Lower lobe of right lung (tissue), 2 donors: ENCODE measurements around the gene NCKAP1. TPM values are rescaled to one million over a fixed set of nuclear protein-coding genes. Genes with fewer than 3 reads are reported as not detected.

Experiments used
- ATAC-seq, 2 donors: fragments of 200-7000 bp; cut with Tn5 transposase; one replicate each; pipeline ENCODE4 v1.9.1; 2020 to 2022; ENCODE audit warnings: mild to moderate bottlenecking in 2 of 2, moderate library complexity in 2 of 2
- DNase-seq: peaks from one replicate; pipeline ENCODE4 v3.0.0-alpha.2; 2020
- H3K27ac ChIP-seq: fragments of 200-600 bp; one replicate; pipeline ENCODE4 v1.8.0; 2022
- H3K27me3 ChIP-seq: fragments of 200-600 bp; one replicate; pipeline ENCODE4 v1.8.0; 2022; ENCODE audit warnings: low read depth
- H3K36me3 ChIP-seq: fragments of 200-600 bp; one replicate; pipeline ENCODE4 v1.8.0; 2022; ENCODE audit warnings: mild to moderate bottlenecking
- H3K4me1 ChIP-seq: fragments of 200-600 bp; one replicate; pipeline ENCODE4 v1.8.0; 2022
- H3K4me3 ChIP-seq: fragments of 200-600 bp; one replicate; pipeline ENCODE4 v1.8.0; 2022; ENCODE audit warnings: mild to moderate bottlenecking
- H3K9me3 ChIP-seq: fragments of 200-600 bp; one replicate; pipeline ENCODE4 v1.8.0; 2022
- intact Hi-C: fragments of 100-400 bp; cut with DNase I; formaldehyde crosslinking; loops from one replicate; pipeline ENCODE4 v1.11.0; 2022
- total RNA-seq: library from RNA; stranded (reverse); fragmentation: NEBNext Ultra II Directional; extraction: Animal tissue kit (Norgen Biotek cat#: 25700); gene quantifications from one replicate; pipeline ENCODE4 v1.2.1, GENCODE V29; 2021
- TF ChIP-seq, protein P1 (sequence below): fragments of 200-600 bp; IDR thresholded peaks from one replicate; pipeline ENCODE4 v1.8.0; 2022; ENCODE audit warnings: antibody characterized with exemption, mild to moderate bottlenecking
- donor health status: DM: no; HTN: yes; CAD: no; lungs with severe emphysema.

Gene NCKAP1
- total RNA-seq, 1 donor from 2014 or later, result 96.8 TPM

DNA sequence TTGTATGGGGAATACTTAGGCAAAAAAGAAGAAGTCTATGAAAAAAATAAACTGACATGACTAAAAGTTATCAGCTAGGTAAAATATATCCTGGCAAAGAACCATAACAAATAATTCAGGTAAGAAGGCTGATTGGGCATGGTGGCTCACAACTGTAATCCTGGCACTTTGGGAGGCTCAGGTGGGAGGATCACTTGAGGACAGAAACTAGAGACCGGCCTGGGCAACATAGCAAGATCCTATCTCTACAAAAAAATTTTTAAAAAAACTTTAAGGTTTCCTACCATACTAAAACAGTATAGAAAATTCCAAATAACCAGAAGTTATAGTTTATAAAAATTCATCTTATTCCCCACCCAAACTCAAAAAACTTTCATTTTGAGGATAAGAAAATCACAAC is 10.8 kb downstream of the NCKAP1 start:
- no peak overlapping the region for H3K27ac ChIP-seq
- no peaks in the 10 kb centered on the region for H3K36me3 ChIP-seq
- peaks cover 16% of the 10 kb centered on the region for H3K4me1 ChIP-seq
- H3K9me3 ChIP-seq, result no peaks in the 10 kb centered on the region
- DNase-seq, result no peak
- intact Hi-C loops, result no loop called here
- TF ChIP-seq, protein P1, sequence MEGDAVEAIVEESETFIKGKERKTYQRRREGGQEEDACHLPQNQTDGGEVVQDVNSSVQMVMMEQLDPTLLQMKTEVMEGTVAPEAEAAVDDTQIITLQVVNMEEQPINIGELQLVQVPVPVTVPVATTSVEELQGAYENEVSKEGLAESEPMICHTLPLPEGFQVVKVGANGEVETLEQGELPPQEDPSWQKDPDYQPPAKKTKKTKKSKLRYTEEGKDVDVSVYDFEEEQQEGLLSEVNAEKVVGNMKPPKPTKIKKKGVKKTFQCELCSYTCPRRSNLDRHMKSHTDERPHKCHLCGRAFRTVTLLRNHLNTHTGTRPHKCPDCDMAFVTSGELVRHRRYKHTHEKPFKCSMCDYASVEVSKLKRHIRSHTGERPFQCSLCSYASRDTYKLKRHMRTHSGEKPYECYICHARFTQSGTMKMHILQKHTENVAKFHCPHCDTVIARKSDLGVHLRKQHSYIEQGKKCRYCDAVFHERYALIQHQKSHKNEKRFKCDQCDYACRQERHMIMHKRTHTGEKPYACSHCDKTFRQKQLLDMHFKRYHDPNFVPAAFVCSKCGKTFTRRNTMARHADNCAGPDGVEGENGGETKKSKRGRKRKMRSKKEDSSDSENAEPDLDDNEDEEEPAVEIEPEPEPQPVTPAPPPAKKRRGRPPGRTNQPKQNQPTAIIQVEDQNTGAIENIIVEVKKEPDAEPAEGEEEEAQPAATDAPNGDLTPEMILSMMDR, result no peak
- H3K27me3 ChIP-seq, result no peaks in the 10 kb centered on the region
- no peak for ATAC-seq
- H3K4me3 ChIP-seq, result no peak overlapping the region

DNA sequence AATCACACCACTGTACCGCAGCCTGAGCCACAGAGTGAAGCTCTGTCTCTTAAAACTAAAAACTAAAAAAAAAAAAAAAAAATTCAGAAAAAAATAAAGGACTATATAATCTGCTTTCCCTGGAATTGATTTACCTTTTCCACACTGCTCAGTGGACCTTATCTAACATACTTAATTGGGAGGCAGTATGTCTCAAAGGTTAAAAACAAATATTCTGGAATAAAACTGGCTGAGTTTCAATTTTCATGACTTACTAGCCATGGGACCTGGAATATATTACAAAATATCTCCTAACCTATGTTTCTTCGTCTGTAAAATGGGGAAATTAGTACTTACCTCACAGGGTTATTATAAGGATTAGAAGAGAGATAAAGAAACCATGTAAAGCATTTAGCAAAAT is 11.8 kb downstream of the NCKAP1 start:
- TF ChIP-seq, protein P1, result no peak
- H3K27me3 ChIP-seq, result no peaks in the 10 kb centered on the region

DNA sequence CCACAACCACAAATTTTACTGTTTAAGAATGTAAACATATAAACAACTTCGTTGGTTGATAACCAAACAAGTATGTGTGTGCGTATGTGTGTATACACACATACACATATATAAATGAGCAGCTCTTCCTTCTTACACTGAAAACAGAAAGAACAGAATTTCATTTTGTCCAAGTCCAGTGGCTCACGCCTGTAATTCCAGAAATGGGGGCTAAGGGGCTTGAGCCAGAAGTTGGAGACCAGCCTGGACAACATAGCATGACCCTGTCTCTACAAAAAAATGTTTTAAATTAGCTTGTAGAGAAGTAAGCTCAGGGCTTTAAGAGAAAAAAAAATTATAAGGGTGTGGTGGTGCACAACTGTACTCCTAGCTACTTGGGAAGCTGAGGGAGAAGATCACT is 12.3 kb downstream of the NCKAP1 start:
- Histone ChIP-seq H3K36me3 (no peaks in the 10 kb centered on the region), H3K4me3 (no peak overlapping the region), H3K27me3 (no peaks in the 10 kb centered on the region), H3K4me1 (peaks cover 6% of the 10 kb centered on the region), H3K27ac (no peak overlapping the region), H3K9me3 (no peaks in the 10 kb centered on the region)
- intact Hi-C loops, result no loop called here
- ATAC-seq (no peak), DNase-seq (no peak)
- TF ChIP-seq, protein P1, result no peak

More for the DNA sequence above, 11.8 kb downstream of the NCKAP1 start:
- Histone ChIP-seq H3K4me3 (no peak overlapping the region), H3K27ac (no peak overlapping the region), H3K9me3 (no peaks in the 10 kb centered on the region), H3K36me3 (no peaks in the 10 kb centered on the region), H3K4me1 (peaks cover 10% of the 10 kb centered on the region)
- ATAC-seq (no peak), DNase-seq (no peak)
- intact Hi-C loops, result no loop called here

GRCh38 chr2:183024339-183025095 is 13.7 kb downstream of the NCKAP1 start:
- Histone ChIP-seq H3K27ac (no peak overlapping the region), H3K9me3 (no peaks in the 10 kb centered on the region), H3K36me3 (no peaks in the 10 kb centered on the region), H3K4me1 (no peaks in the 10 kb centered on the region), H3K27me3 (no peaks in the 10 kb centered on the region), H3K4me3 (no peak overlapping the region)
- DNase-seq (no peak), ATAC-seq (no peak)
- TF ChIP-seq, protein P1, result no peak
- intact Hi-C loops, result no loop called here

DNA sequence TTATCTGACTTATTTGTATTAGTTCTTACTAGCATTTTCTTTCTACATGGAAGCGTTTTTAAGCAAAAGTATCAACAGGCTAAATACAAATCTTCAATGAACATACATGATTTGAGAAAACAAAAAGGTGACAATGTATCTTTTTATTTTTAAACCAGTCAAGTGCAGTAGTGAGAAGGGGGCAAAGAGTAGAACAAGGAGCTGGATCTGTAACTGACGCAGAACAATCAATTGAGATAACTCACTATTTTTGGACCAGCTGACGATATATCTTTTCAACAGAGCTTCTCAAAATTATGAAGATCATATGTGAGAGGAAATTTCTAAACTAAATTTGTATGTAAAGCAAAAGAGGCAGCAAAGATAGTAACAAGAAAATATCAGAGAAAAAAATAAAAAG is 15.5 kb downstream of the NCKAP1 start:
- no peaks in the 10 kb centered on the region for H3K9me3 ChIP-seq
- no peaks in the 10 kb centered on the region for H3K27me3 ChIP-seq
- no peak overlapping the region for H3K27ac ChIP-seq
- ATAC-seq (no peak), DNase-seq (no peak)
- TF ChIP-seq, protein P1, result no peak
- intact Hi-C loops, result no loop called here
- no peak overlapping the region for H3K4me3 ChIP-seq
- H3K36me3 ChIP-seq, result no peaks in the 10 kb centered on the region
- H3K4me1 ChIP-seq, result no peaks in the 10 kb centered on the region
